C1 segment of cervical spinal cord (tissue), 14 donors: ENCODE data around the gene ERBB4.

Source experiments
- DNase-seq, 14 donors: peaks; one replicate each; lab custom pipeline; 2025; lab: John Stamatoyannopoulos, UW

ERBB4 gene

GRCh38 chr2:212428681-212429478, 109.7 kb downstream of the ERBB4 start:
- peak in 8 of 14 donors; percentile 7 to 54 (median 18) for DNase-seq

- DNase-seq, result no peak
Measured at GRCh38 chr2:212427638-212428037, 111.0 kb downstream of the ERBB4 start.

- DNase-seq, result no peak
Measured at GRCh38 chr2:212426637-212427412, 111.8 kb downstream of the ERBB4 start.

- no peak for DNase-seq
Measured at GRCh38 chr2:212424082-212424481, 114.5 kb downstream of the ERBB4 start.

- DNase-seq, result no peak
Measured at GRCh38 chr2:212423089-212423488, 115.5 kb downstream of the ERBB4 start.

- DNase-seq, result no peak
Measured at GRCh38 chr2:212421556-212422334, 116.9 kb downstream of the ERBB4 start.

- peak in 6 of 14 donors; percentile 12 to 31 (median 18) for DNase-seq
Measured at GRCh38 chr2:212416086-212416485, 122.5 kb downstream of the ERBB4 start.

GRCh38 chr2:212414767-212415211, 123.8 kb downstream of the ERBB4 start:
- DNase-seq, result no peak

GRCh38 chr2:212409560-212409959, 129.0 kb downstream of the ERBB4 start:
- DNase-seq, result no peak

GRCh38 chr2:212408524-212408923, 130.1 kb downstream of the ERBB4 start:
- DNase-seq, result no peak

GRCh38 chr2:212406716-212407115, 131.9 kb downstream of the ERBB4 start:
- no peak for DNase-seq

GRCh38 chr2:212402316-212402715, 136.3 kb downstream of the ERBB4 start:
- no peak for DNase-seq

- DNase-seq, result no peak
Measured at GRCh38 chr2:212398316-212398715, 140.3 kb downstream of the ERBB4 start.

- no peak for DNase-seq
Measured at GRCh38 chr2:212392544-212392943, 146.1 kb downstream of the ERBB4 start.

GRCh38 chr2:212392043-212392442, 146.6 kb downstream of the ERBB4 start:
- DNase-seq, result no peak

GRCh38 chr2:212387146-212387545, 151.5 kb downstream of the ERBB4 start:
- no peak for DNase-seq

- DNase-seq, result no peak
Measured at GRCh38 chr2:212385241-212385640, 153.4 kb downstream of the ERBB4 start.

GRCh38 chr2:212384027-212384426, 154.6 kb downstream of the ERBB4 start:
- no peak for DNase-seq

GRCh38 chr2:212381428-212382102, 157.0 kb downstream of the ERBB4 start:
- DNase-seq, result no peak

GRCh38 chr2:212379103-212379502, 159.5 kb downstream of the ERBB4 start:
- no peak for DNase-seq

- no peak for DNase-seq
Measured at GRCh38 chr2:212367431-212367830, 171.2 kb downstream of the ERBB4 start.
